Effector memory CD4-positive, alpha-beta T cell (primary cell): ENCODE data around the gene UBE2Q1.

ENCODE experiments used
- DNase-seq, 3 donors: peaks; one replicate each; pipeline ENCODE4 v3.0.0-alpha.2; 2020
- H3K27ac ChIP-seq: 2 replicates; pipeline ENCODE4 v1.7.0; 2013; ENCODE audit warnings: mild to moderate bottlenecking, low read length, moderate library complexity; ENCODE audit not compliant: insufficient read depth, poor library complexity, severe bottlenecking
- H3K27me3 ChIP-seq: replicated peaks from 2 replicates; pipeline ENCODE4 v1.7.0; 2013; ENCODE audit warnings: mild to moderate bottlenecking, low read length; ENCODE audit not compliant: insufficient read depth, control insufficient read depth, poor library complexity, severe bottlenecking
- H3K36me3 ChIP-seq: 2 replicates; pipeline ENCODE4 v1.7.0; 2013; ENCODE audit warnings: mild to moderate bottlenecking, low read length, moderate library complexity; ENCODE audit not compliant: control insufficient read depth, insufficient read depth
- H3K4me1 ChIP-seq: 2 replicates; pipeline ENCODE4 v1.7.0; 2013; ENCODE audit warnings: low read length, mild to moderate bottlenecking; ENCODE audit not compliant: control insufficient read depth, insufficient read depth, poor library complexity, severe bottlenecking
- H3K4me3 ChIP-seq: 2 replicates; pipeline ENCODE4 v1.7.0; 2013; ENCODE audit warnings: low read length, low read depth, mild to moderate bottlenecking; ENCODE audit not compliant: insufficient read depth, poor library complexity, severe bottlenecking
- H3K9me3 ChIP-seq: 2 replicates; pipeline ENCODE4 v1.7.0; 2013; ENCODE audit warnings: mild to moderate bottlenecking, low read length, moderate library complexity; ENCODE audit not compliant: control insufficient read depth

UBE2Q1 gene

DNA sequence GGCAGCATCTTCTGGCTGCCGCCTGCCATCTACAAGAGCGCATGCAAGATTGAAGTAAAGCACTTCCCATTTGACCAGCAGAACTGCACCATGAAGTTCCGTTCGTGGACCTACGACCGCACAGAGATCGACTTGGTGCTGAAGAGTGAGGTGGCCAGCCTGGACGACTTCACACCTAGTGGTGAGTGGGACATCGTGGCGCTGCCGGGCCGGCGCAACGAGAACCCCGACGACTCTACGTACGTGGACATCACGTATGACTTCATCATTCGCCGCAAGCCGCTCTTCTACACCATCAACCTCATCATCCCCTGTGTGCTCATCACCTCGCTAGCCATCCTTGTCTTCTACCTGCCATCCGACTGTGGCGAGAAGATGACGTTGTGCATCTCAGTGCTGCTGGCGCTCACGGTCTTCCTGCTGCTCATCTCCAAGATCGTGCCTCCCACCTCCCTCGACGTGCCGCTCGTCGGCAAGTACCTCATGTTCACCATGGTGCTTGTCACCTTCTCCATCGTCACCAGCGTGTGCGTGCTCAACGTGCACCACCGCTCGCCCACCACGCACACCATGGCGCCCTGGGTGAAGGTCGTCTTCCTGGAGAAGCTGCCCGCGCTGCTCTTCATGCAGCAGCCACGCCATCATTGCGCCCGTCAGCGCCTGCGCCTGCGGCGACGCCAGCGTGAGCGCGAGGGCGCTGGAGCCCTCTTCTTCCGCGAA is 12.9 kb upstream of the UBE2Q1 start:
- Histone ChIP-seq H3K4me3 (no peak overlapping the region), H3K4me1 (peaks cover 8% of the 10 kb centered on the region), H3K9me3 (no peaks in the 10 kb centered on the region), H3K27ac (no peak overlapping the region), H3K36me3 (no peaks in the 10 kb centered on the region), H3K27me3 (peaks cover 22% of the 10 kb centered on the region)
- DNase-seq: no peak

DNA sequence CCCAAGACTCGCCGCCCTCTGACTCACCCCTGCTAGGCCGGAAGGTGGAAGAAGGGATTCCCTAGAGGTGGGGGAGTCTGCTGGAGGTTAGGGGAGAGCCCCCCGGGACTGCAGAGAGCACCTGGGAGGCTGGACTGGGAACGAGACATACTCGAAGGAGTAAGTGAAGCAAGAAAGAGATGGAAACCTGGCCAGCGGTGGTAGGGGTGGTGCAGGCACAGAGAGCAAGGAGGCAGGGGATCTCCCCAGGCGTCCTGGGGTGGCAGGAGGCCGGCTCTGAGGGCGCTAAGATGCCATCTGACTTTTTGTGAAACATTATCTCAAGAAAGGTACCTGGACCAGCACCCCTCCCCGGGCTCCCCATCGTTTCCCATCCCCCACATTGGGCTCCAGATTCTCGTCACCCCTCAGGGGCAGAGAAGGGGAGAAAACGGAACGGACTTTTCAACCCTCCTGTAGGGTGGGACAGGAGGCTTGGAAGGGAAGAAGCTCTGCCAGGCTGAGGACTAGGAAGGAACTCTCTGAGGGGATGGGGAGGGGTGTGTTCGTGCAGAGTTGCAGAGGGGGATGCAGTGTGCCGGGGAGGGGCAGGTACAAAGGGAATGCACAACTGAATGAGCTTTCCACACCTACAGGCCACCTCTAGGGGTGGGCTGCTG is 9.8 kb upstream of the UBE2Q1 start:
- Histone ChIP-seq H3K4me1 (peaks cover 8% of the 10 kb centered on the region), H3K4me3 (no peak overlapping the region), H3K36me3 (no peaks in the 10 kb centered on the region), H3K27me3 (peaks cover 22% of the 10 kb centered on the region), H3K27ac (no peak overlapping the region), H3K9me3 (no peaks in the 10 kb centered on the region)
- no peak for DNase-seq

DNA sequence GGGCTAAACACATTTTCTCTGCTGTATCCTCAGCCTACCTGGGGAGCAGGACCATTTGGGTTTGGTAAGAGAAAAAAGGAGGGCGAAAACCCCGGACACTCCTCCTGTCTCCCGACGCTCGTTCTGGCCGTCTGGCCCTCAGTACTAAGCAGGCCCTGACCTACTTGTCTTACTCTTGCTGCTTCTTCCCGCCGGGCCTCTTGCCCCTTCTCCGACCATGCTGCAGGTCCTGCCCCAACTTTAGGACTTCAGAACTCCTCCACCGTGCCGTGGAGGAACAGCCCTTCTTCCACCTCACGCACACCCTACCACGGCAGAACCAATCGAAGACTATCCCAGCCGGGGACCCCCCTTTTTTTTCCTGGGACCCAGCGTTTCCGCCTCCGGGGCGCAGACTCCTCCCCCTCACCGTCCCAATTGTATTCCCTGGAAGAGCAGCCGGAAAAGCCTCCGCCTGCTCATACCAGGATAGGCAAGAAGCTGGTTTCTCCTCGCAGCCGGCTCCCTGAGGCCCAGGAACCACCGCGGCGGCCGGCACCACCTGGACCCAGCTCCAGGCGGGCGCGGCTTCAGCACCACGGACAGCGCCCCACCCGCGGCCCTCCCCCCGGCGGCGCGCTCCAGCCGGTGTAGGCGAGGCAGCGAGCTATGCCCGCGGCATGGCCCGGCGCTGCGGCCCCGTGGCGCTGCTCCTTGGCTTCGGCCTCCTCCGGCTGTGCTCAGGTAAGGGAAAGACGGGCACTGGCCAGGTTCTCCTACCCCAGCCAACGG is 9.1 kb upstream of the UBE2Q1 start, which contains the start of gene CHRNB2:
CHRNB2 (plus strand) TSS at position 393 of the 771 bp plus-strand sequence; CDS start at position 660, 267 bp downstream.
- Histone ChIP-seq H3K36me3 (no peaks in the 10 kb centered on the region), H3K4me3 (no peak within 1 kb of the TSS), H3K27ac (no peak within 1 kb of the TSS), H3K9me3 (no peaks in the 10 kb centered on the region), H3K4me1 (peaks cover 8% of the 10 kb centered on the region), H3K27me3 (peaks cover 22% of the 10 kb centered on the region)
- DNase-seq: peak; percentile 48 to 61 (median 51)

DNA sequence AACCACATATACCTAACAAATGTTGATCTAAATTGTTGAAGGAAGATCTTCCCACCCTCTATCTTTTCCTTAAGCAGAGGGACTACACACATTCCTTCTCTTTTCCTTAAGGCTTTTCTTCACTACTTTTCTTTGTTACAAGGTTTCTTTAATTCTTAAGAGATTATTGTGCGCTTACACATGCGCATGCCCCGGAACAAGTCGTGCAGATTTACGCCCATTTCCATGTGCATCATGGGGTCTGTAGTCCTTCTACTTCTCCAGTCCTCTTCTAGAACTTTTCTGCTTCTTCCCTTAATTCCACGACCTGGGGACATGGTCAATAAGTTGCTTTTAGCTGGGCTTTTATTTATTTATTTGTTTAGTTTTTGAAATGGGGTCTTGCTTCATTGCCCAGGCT is 7.4 kb upstream of the UBE2Q1 start:
- Histone ChIP-seq H3K27ac (no peak overlapping the region), H3K36me3 (no peaks in the 10 kb centered on the region), H3K9me3 (no peaks in the 10 kb centered on the region), H3K4me3 (no peak overlapping the region), H3K27me3 (peaks cover 22% of the 10 kb centered on the region), H3K4me1 (peaks cover 8% of the 10 kb centered on the region)
- no peak for DNase-seq

DNA sequence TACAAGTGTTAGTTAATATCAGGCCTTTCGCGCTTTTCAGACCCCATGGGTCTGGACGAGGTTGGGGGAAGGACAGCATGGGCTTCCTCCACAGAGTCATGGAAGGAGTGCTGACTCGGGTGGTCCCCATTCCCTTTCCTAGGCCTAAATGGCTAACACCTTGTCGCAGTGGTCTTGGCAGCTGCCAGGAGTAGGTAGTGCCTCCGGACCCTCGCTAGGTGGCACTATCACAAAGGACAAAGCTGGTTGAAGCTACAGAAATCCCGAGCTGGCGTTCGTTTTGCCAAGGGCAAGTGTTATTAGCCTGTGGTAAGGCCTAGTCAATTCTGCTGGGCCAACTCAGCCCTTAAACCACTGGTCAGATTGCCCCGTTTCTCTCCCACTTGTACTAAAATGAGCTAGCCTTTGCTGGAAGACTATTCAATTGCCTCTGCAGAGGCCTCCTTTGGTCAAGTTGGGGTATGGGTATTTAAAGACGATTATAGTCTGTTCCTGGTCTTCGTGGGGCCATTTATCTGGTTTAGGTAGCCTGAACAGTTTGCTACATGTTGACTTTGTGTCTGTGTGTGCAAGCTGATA is 1.1 kb upstream of the UBE2Q1 start:
- peak overlapping the region; percentile 56 for H3K4me3 ChIP-seq

DNA sequence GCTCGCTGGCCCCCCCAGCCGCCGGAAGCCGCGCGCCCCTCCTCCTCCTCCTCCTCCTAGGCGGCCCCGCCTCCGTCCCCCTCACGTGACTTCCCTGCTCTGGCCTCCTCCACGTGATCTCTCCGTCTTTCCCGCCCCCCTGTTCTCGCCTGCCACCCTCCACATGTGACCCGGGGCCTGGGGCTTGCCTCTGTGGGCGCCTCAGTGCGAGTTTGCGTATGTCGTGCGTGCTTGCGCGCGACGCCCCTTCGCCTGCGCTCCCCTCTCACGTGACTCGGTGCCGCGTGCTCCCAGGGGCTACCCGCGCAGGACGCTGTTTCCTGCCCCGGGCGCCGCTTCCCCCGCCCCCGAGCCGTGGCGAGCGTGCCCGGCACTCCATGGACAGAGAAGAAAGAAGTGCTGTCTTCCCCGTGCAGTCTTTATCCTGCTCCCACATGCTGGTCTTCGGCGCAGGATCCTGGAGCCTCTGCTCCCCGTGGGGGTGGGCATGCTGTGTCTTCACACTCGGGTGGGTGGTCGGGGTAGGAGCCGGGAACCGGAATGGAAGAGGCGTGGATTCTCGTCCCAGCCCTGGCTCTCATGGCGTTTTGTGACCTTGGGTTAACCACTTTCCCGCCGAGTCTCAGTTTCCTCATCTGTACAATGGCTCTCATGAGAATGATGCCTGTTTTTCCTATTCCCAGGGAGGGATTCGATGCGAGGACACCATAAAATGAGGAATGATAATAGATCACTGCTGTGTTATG is 431 bp upstream of the UBE2Q1 start:
- H3K27ac ChIP-seq: peak overlapping the region; percentile 69
- no peaks in the 10 kb centered on the region for H3K27me3 ChIP-seq
- H3K4me1 ChIP-seq: peaks cover 14% of the 10 kb centered on the region
- peak overlapping the region; percentile 56 for H3K4me3 ChIP-seq
- peak; percentile 99 to 100 (median 100) for DNase-seq
- H3K36me3 ChIP-seq: peaks cover 25% of the 10 kb centered on the region
- no peaks in the 10 kb centered on the region for H3K9me3 ChIP-seq

More for the DNA sequence above, 1.1 kb upstream of the UBE2Q1 start:
- peak; percentile 49 to 77 (median 69) for DNase-seq
- Histone ChIP-seq H3K27me3 (no peaks in the 10 kb centered on the region), H3K27ac (peak overlapping the region; percentile 69), H3K9me3 (no peaks in the 10 kb centered on the region), H3K36me3 (peaks cover 18% of the 10 kb centered on the region), H3K4me1 (peaks cover 14% of the 10 kb centered on the region)

DNA sequence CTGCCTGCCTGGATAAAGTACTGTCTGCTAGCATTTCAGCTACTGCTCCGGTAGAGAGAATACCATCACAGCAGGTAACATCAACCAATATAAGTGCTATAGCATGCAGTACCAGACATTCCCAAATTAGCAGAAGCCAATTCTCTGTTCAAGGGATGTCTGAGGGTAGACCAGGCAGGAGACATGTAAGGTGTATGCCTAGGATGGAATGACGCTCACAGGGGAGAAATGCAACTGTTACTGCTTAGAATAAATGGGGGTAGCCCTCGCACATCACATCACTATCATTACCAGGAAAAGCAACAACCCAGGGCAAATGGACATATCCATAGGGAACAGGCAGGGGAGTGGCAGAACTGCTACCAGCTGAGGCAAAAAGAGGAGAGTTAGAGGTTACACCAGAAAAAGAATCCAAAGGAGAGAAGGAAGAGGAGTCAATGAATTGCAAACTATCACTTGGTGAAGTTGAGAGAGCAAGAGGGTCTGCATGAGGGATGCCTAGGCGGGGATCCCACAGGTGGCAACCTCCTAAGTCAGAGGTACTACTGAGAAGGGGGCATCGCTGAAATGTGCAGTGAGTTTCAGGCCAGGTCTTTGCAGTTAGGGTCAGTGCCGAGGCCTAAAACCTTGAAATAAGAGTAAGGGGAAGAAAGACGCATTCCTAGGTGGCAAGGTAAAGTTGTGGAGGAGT is 1.1 kb downstream of the UBE2Q1 start:
- peak overlapping the region; percentile 67 for H3K27ac ChIP-seq
- no peak for DNase-seq
- H3K4me3 ChIP-seq: peak overlapping the region; percentile 75
- no peaks in the 10 kb centered on the region for H3K9me3 ChIP-seq
- H3K36me3 ChIP-seq: peaks cover 40% of the 10 kb centered on the region
- peaks cover 14% of the 10 kb centered on the region for H3K4me1 ChIP-seq
- no peaks in the 10 kb centered on the region for H3K27me3 ChIP-seq

DNA sequence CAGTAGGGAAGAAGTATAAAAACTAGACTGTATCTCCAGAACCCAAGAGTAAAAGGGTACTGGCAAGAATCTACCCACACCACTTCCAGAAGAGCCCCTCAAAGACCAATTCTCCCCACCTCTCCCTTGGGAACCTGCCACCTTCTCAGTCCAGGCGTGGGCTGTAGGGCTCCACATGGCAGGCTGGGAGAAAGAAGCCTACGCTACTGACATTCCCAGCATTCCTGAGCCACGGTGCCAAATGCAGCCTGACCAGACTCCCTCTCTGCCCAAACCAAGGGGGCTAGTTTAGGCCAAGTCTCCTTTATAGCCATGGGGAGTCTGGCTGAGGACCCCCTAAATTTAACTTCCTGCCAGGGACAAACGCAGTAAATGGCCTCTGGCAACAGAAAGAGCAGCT is 2.0 kb downstream of the UBE2Q1 start:
- Histone ChIP-seq H3K36me3 (peaks cover 49% of the 10 kb centered on the region), H3K4me3 (no peak overlapping the region), H3K4me1 (peaks cover 14% of the 10 kb centered on the region), H3K9me3 (no peaks in the 10 kb centered on the region), H3K27ac (peak overlapping the region; percentile 67), H3K27me3 (no peaks in the 10 kb centered on the region)
- DNase-seq: no peak
